ENCODE results near the gene MON1B.
A peak's percentile ranks its signal among the peaks of the same experiment; 100 is the strongest.

MON1B gene

GRCh38 chr16:77190190-77190477 is 856 bp upstream of the MON1B start:
- peak overlapping the region; percentile 97 for H3K4me3 ChIP-seq (ENCODE audit: low read length)
- DNase-seq (ENCODE audit: low read depth): no peak
- TF ChIP-seq CTCF (conservative IDR thresholded peaks at IDR 0.05; ENCODE audit: low read length): no peak

- DNase-seq (ENCODE audit: low read depth): peak; percentile 17
- H3K4me3 ChIP-seq (ENCODE audit: low read length): peak overlapping the region; percentile 97
- no peak for TF ChIP-seq CTCF (conservative IDR thresholded peaks at IDR 0.05; ENCODE audit: low read length)
Measured at GRCh38 chr16:77191259-77191969, 424 bp downstream of the MON1B start.

- no peak for TF ChIP-seq CTCF (conservative IDR thresholded peaks at IDR 0.05; ENCODE audit: low read length)
- H3K4me3 ChIP-seq (ENCODE audit: low read length): no peak overlapping the region
- no peak for DNase-seq (ENCODE audit: low read depth)
Measured at GRCh38 chr16:77193377-77193776, 2.4 kb downstream of the MON1B start.

- no peak for TF ChIP-seq CTCF (conservative IDR thresholded peaks at IDR 0.05; ENCODE audit: low read length)
- H3K4me3 ChIP-seq (ENCODE audit: low read length): no peak overlapping the region
- DNase-seq (ENCODE audit: low read depth): no peak
Measured at GRCh38 chr16:77194295-77195231, 3.6 kb downstream of the MON1B start.

- no peak overlapping the region for H3K4me3 ChIP-seq (ENCODE audit: low read length)
- no peak for DNase-seq (ENCODE audit: low read depth)
- TF ChIP-seq CTCF (conservative IDR thresholded peaks at IDR 0.05; ENCODE audit: low read length): no peak
Measured at GRCh38 chr16:77195411-77195810, 4.4 kb downstream of the MON1B start.

GRCh38 chr16:77197747-77198146 is 6.8 kb downstream of the MON1B start:
- no peak for TF ChIP-seq CTCF (conservative IDR thresholded peaks at IDR 0.05; ENCODE audit: low read length)

GRCh38 chr16:77199211-77199610 is 8.2 kb downstream of the MON1B start, which contains the start of gene SYCE1L:
Gene SYCE1L (plus strand): TSS chr16:77199408. CDS start chr16:77199452, 44 bp downstream.
- TF ChIP-seq CTCF (conservative IDR thresholded peaks at IDR 0.05; ENCODE audit: low read length): no peak
- no peak within 1 kb of the TSS for H3K4me3 ChIP-seq (ENCODE audit: low read length)
- DNase-seq (ENCODE audit: low read depth): no peak

More at GRCh38 chr16:77197747-77198146, 6.8 kb downstream of the MON1B start:
- no peak for DNase-seq (ENCODE audit: low read depth)
- H3K4me3 ChIP-seq (ENCODE audit: low read length): no peak overlapping the region

All from AG10803 (cell line).